Measurements from ENCODE around the gene REPS2.

DNA sequence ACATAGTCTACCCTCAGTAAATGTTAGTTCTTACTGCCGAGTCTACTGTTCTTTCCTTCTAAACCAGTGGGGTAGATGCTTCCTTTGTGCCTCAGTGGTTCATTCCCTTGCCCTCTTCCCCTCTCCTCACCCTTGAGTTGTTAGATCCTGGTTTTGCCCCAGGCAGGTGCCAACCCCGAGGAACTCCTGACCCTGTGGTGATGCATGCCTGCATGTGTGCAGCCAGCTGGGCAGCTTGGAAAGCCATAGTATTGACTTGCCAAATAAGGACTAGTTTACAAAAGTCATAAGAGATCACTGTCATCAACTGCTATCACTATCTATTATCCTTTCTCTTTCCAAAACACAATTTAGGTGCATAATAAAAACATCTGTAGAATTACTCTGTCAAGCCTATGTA is 50.9 kb downstream of the REPS2 start:
- TF ChIP-seq, protein P1, sequence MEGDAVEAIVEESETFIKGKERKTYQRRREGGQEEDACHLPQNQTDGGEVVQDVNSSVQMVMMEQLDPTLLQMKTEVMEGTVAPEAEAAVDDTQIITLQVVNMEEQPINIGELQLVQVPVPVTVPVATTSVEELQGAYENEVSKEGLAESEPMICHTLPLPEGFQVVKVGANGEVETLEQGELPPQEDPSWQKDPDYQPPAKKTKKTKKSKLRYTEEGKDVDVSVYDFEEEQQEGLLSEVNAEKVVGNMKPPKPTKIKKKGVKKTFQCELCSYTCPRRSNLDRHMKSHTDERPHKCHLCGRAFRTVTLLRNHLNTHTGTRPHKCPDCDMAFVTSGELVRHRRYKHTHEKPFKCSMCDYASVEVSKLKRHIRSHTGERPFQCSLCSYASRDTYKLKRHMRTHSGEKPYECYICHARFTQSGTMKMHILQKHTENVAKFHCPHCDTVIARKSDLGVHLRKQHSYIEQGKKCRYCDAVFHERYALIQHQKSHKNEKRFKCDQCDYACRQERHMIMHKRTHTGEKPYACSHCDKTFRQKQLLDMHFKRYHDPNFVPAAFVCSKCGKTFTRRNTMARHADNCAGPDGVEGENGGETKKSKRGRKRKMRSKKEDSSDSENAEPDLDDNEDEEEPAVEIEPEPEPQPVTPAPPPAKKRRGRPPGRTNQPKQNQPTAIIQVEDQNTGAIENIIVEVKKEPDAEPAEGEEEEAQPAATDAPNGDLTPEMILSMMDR (IDR thresholded peaks at IDR 0.05): no peak
- no peak for TF ChIP-seq POLR2AphosphoS5 (IDR thresholded peaks at IDR 0.05; ENCODE audit: low read depth, low read length)
- TF ChIP-seq SIN3A (IDR thresholded peaks at IDR 0.05; ENCODE audit: borderline replicate concordance, insufficient read depth, low read depth, low read length): no peak
- TF ChIP-seq, protein P2, sequence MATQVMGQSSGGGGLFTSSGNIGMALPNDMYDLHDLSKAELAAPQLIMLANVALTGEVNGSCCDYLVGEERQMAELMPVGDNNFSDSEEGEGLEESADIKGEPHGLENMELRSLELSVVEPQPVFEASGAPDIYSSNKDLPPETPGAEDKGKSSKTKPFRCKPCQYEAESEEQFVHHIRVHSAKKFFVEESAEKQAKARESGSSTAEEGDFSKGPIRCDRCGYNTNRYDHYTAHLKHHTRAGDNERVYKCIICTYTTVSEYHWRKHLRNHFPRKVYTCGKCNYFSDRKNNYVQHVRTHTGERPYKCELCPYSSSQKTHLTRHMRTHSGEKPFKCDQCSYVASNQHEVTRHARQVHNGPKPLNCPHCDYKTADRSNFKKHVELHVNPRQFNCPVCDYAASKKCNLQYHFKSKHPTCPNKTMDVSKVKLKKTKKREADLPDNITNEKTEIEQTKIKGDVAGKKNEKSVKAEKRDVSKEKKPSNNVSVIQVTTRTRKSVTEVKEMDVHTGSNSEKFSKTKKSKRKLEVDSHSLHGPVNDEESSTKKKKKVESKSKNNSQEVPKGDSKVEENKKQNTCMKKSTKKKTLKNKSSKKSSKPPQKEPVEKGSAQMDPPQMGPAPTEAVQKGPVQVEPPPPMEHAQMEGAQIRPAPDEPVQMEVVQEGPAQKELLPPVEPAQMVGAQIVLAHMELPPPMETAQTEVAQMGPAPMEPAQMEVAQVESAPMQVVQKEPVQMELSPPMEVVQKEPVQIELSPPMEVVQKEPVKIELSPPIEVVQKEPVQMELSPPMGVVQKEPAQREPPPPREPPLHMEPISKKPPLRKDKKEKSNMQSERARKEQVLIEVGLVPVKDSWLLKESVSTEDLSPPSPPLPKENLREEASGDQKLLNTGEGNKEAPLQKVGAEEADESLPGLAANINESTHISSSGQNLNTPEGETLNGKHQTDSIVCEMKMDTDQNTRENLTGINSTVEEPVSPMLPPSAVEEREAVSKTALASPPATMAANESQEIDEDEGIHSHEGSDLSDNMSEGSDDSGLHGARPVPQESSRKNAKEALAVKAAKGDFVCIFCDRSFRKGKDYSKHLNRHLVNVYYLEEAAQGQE (IDR thresholded peaks at IDR 0.05; ENCODE audit: insufficient read depth in 1 of 2, low read depth in 2 of 2, low read length in 1 of 2): no peak

Data from Panc1 (cell line).